Activated naive CD4-positive, alpha-beta T cell treated with anti-CD3 and anti-CD28 coated beads, Interleukin-2, amount 50 U/mL, for 72 hours (primary cell): Measurements from ENCODE around the gene CA7. TPM values are rescaled to one million over a fixed set of nuclear protein-coding genes. Genes with fewer than 3 reads are reported as not detected.
A peak's percentile ranks its signal among the peaks of the same experiment; 100 is the strongest.

Experiments
- ATAC-seq, 2 donors: fragments of 150-1000 bp; cut with Tn5 transposase; 2 replicates each; pipeline ENCODE4 v1.10.0; 2021; ENCODE audit warnings: mild to moderate bottlenecking in 2 of 2, moderate library complexity in 2 of 2
- DNase-seq, 2 donors: peaks; one replicate each; pipeline ENCODE4 v3.0.0; 2021 to 2022; ENCODE audit warnings: low spot score in 2 of 2
- H3K27ac Mint-ChIP-seq, 2 donors: one replicate each; pipeline ENCODE4 v1.8.0; 2022; ENCODE audit warnings: mild to moderate bottlenecking in 2 of 2, mixed read lengths in 2 of 2
- H3K36me3 Mint-ChIP-seq, 2 donors: one replicate each; pipeline ENCODE4 v1.8.0; 2022; ENCODE audit warnings: mixed read lengths in 2 of 2
- H3K9me3 Mint-ChIP-seq, 2 donors: one replicate each; pipeline ENCODE4 v1.8.0; 2022; ENCODE audit warnings: mixed read lengths in 2 of 2
- total RNA-seq, 2 donors: library from RNA; stranded (reverse); gene quantifications; one replicate each; pipeline ENCODE4 v1.2.3, GENCODE V29; 2022

The CA7 gene
- not detected for total RNA-seq

GRCh38 chr16:66844342-66845079 is at the start of gene CA7:
CA7 (plus strand) TSS chr16:66844414; CDS start chr16:66844488, 74 bp downstream.
- Mint-ChIP-seq H3K27ac (peak within 1 kb of the TSS in 1 of 2 donors; percentile 53), H3K9me3 (no peaks in the 10 kb centered on the region), H3K36me3 (peaks cover 0 to 4% of the 10 kb centered on the region in 2 donors)
- DNase-seq, result peak in 1 of 2 donors; percentile 44
- peak in 1 of 2 donors; percentile 44 for ATAC-seq

DNA sequence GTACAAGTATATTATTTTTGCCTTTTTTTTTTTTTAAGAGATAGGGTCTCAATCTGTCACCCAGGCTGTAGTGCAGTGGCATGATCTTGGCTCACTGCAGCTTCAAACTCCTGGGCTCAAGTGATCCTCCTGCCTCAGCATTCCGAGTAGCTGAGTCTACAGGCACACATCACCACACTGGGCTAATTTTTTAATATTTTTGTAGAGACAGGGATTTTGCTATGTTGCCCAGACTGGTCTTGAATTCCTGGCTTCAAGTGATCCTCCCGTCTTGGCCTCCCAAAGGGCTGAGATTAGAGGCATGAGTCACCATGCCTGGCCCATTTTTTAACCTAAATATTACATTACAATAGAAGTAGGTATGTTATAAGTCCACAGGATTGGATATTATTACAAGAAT is 46.1 kb upstream of the CA7 start:
- DNase-seq (no peak), ATAC-seq (no peak)
- Mint-ChIP-seq H3K36me3 (no peaks in the 10 kb centered on the region), H3K9me3 (no peaks in the 10 kb centered on the region), H3K27ac (no peak overlapping the region)

DNA sequence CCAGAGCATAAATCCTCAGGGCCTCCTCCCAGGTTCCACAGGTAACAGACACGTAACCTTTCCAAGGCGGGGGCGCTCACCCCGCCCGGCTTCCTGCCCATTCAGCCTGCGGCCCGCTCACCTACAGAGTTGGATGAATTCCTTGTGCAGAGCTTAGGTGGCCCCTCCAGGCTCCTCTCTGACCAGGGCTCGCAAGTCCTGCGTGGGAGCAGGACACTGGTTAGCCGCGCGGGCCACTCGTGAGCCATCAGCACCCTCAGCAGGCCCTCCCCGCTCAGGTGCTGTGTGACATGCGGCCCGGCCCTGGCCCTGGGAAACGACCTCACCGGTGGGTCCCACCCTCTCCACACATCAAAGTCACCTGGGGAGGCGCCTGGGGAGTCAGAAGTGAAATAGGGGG is 43.4 kb upstream of the CA7 start:
- H3K9me3 Mint-ChIP-seq, result no peaks in the 10 kb centered on the region
- ATAC-seq (no peak), DNase-seq (no peak)
- no peak overlapping the region for H3K27ac Mint-ChIP-seq
- no peaks in the 10 kb centered on the region for H3K36me3 Mint-ChIP-seq

DNA sequence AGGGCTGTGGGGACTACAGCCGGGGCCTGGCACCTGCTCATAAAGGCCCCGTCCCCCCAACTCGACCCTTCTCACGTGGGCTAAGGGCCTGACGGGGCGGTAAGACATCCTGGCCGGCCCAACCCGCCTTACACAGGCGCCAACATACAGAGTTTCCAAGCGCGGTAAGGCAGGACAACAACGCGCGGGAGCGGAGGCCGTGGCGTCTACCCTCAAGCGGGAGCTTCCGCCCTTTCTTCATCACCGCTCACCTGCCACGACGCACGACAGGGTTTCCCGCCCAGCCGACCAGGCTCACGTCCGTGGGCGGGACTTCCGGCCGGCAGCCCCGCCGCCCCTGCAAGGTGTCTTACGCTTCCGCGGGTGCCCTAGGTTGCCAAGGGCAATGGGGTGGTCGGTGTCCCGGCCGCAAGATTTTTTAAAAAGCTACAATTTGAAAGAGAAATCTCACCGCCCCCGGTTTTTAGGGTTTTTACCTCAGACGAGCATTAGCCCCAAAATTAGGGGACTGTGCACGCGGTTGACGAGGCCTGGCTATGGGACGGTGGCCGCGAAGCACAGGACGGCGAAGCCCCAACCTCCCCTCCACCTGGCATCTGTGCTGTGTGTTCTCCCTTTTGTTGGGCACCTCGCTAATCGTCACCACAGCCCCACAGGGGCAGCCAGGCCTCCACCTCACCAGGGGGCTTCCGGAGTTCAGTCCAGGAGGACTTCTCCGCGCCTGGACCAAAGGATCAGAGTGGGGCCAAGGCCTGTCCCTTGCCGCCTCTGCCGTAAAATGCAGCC is 42.7 kb upstream of the CA7 start, which contains the start of gene TERB1:
Gene TERB1 (minus strand): TSS at position 265 of the 786 bp plus-strand sequence. CDS start 4,786 bp downstream, outside the sequence.
- H3K36me3 Mint-ChIP-seq, result no peaks in the 10 kb centered on the region
- H3K9me3 Mint-ChIP-seq, result no peaks in the 10 kb centered on the region
- no peak for DNase-seq

DNA sequence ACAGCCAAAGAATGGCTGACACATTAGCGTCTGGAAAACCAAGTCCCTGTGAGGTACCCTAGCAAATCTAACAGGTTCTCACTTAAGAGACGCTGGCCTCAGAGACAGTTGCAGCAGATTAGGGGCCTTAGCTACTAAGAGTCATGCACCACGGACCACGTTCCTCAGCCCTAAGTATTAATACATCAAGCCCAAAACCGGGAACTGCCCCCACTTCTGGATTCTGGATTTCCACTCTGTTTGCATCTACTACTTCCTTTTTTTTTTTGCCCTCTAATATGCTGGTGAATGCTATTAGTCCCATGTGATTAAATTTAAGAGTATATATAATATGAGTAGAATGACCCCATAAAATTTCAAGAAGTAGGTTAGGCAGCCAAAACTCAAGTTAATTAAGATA is 42.1 kb upstream of the CA7 start:
- no peak overlapping the region for H3K27ac Mint-ChIP-seq
- H3K9me3 Mint-ChIP-seq, result no peaks in the 10 kb centered on the region
- no peaks in the 10 kb centered on the region for H3K36me3 Mint-ChIP-seq
- no peak for ATAC-seq
- DNase-seq, result no peak

More for the DNA sequence above, 42.7 kb upstream of the CA7 start, which contains the start of gene TERB1:
- no peak within 1 kb of the TSS for H3K27ac Mint-ChIP-seq
- no peak for ATAC-seq

- Mint-ChIP-seq H3K27ac (no peak overlapping the region), H3K9me3 (no peaks in the 10 kb centered on the region), H3K36me3 (peaks cover 0 to 3% of the 10 kb centered on the region in 2 donors)
- ATAC-seq, result no peak
- DNase-seq, result no peak
These were observed 34.4 kb upstream of the CA7 start for GRCh38 chr16:66809765-66810164.

DNA sequence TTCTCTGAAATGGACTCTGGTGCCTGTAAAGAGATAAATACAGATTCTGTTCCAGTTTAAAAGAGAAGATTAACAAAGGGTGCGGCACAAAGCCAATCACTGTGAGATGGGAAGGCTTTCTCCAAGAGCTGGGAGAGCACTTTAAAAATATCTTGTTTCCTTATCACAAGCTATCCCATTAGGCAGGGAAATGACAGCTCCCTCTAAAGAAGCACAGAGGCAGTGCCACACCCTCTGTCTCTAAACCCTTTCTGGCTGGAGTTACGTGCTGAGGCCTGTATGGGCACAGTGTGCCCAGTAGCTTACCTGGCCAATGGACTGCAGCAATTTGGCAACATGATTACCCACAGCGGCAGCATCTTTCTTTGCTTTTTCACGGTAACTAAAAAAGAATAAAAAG is 33.8 kb upstream of the CA7 start:
- DNase-seq (no peak), ATAC-seq (no peak)
- Mint-ChIP-seq H3K27ac (no peak overlapping the region), H3K36me3 (peaks cover 0 to 6% of the 10 kb centered on the region in 2 donors), H3K9me3 (no peaks in the 10 kb centered on the region)

- Mint-ChIP-seq H3K36me3 (peaks cover 0 to 6% of the 10 kb centered on the region in 2 donors), H3K27ac (peak overlapping the region in 1 of 2 donors; percentile 47), H3K9me3 (no peaks in the 10 kb centered on the region)
- ATAC-seq, result no peak
- DNase-seq, result no peak
These were observed 33.2 kb upstream of the CA7 start for GRCh38 chr16:66811043-66811442.

- peaks cover 6 to 19% of the 10 kb centered on the region in 2 donors for H3K36me3 Mint-ChIP-seq
These were observed 29.5 kb upstream of the CA7 start for GRCh38 chr16:66814734-66815133.

GRCh38 chr16:66824006-66824405 is 20.2 kb upstream of the CA7 start:
- ATAC-seq, result peak in 1 of 2 donors; percentile 31
- no peak for DNase-seq
- H3K9me3 Mint-ChIP-seq, result no peaks in the 10 kb centered on the region
- H3K36me3 Mint-ChIP-seq, result peaks cover 5 to 13% of the 10 kb centered on the region in 2 donors
- H3K27ac Mint-ChIP-seq, result peak overlapping the region in 1 of 2 donors; percentile 65

More at GRCh38 chr16:66814734-66815133, 29.5 kb upstream of the CA7 start:
- ATAC-seq, result no peak
- Mint-ChIP-seq H3K9me3 (no peaks in the 10 kb centered on the region), H3K27ac (peak overlapping the region in 1 of 2 donors; percentile 34)
- no peak for DNase-seq

GRCh38 chr16:66830422-66831404 is 13.5 kb upstream of the CA7 start, which contains the start of gene NAE1:
NAE1 (minus strand) TSS chr16:66830976; CDS start chr16:66830899, 77 bp downstream.
- peaks cover 5 to 13% of the 10 kb centered on the region in 2 donors for H3K36me3 Mint-ChIP-seq
- H3K27ac Mint-ChIP-seq, result peak within 1 kb of the TSS; percentile 60 to 76
- peak; percentile 95 to 97 for ATAC-seq
- DNase-seq, result peak; percentile 94 to 96
- H3K9me3 Mint-ChIP-seq, result no peaks in the 10 kb centered on the region

DNA sequence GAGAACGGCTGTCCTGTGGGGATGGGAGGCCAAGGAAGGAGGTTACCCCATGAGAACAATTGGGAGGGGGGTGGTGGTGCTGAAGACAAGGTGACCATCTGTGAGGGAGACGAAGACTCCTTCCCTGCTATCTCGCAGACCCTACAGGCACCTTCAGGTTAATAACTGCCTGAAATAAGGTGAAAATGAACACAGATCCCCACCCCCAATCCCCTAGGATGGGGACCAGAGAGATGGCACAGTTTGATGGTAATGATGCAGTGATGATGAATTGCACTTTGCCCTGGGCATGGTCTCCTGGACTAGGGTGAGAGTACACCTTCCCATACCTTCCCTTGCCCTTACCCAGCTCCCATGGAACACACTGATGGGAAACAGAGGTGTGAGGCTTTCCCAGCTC is 12.0 kb upstream of the CA7 start:
- no peak overlapping the region for H3K27ac Mint-ChIP-seq

DNA sequence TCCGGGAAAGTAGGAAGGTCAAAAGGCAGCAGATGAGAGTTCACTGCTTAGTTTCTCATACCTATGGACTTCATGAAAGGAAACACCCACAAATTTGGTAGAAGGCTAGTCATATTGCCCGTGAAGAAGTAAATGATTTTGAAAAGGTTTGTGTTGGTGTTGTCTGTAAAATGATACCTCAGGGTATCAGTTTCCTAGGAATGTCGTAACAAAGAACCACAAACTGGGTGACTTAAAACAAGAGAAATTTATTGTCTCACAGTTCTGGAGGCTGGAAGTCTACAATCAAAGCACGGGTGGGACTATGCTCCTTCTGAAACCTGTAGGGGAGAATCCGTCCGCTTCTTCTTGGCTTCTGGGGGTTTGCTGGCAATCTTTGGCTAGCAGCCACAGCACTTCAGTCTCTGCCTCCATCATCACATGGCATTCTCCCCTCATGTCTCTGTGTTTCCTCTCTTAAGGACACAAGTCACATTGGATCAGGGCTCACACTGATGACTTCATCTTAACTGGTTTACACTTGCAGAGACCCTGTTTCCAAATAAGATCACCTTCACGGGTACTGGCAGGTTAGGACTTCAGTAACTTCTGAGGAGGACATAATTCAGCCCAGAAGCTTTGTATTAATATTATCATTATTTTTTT is 11.4 kb upstream of the CA7 start:
- no peak overlapping the region for H3K27ac Mint-ChIP-seq
- ATAC-seq (no peak), DNase-seq (no peak)
- H3K36me3 Mint-ChIP-seq, result peaks cover 0 to 3% of the 10 kb centered on the region in 2 donors
- no peaks in the 10 kb centered on the region for H3K9me3 Mint-ChIP-seq

More for the DNA sequence above, 12.0 kb upstream of the CA7 start:
- Mint-ChIP-seq H3K9me3 (no peaks in the 10 kb centered on the region), H3K36me3 (peaks cover 0 to 6% of the 10 kb centered on the region in 2 donors)
- no peak for DNase-seq
- no peak for ATAC-seq

DNA sequence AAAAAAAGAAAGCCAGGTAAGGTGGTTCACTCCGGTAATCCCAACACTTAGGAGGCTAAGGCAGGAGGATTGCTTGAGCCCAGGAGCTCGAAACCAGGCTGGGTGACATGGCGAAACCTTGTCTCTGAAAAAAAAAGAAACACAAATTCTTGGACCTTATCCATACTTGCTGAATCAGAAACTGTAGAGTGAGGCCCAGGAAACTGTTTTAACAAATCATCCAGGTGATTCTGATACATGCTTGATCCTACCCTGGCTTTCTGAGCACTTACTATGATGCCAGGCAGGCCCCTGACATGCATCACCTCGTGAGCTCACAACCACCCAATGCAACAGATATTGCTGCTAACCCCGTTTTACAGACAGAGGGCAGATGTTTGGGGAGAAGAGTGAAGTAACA is 9.5 kb upstream of the CA7 start:
- H3K36me3 Mint-ChIP-seq, result no peaks in the 10 kb centered on the region
- H3K9me3 Mint-ChIP-seq, result no peaks in the 10 kb centered on the region
- ATAC-seq (no peak), DNase-seq (no peak)
- no peak overlapping the region for H3K27ac Mint-ChIP-seq

GRCh38 chr16:66840883-66841282 is 3.3 kb upstream of the CA7 start:
- H3K9me3 Mint-ChIP-seq, result no peaks in the 10 kb centered on the region
- no peak overlapping the region for H3K27ac Mint-ChIP-seq
- DNase-seq, result no peak
- H3K36me3 Mint-ChIP-seq, result peaks cover 0 to 4% of the 10 kb centered on the region in 2 donors
- no peak for ATAC-seq

DNA sequence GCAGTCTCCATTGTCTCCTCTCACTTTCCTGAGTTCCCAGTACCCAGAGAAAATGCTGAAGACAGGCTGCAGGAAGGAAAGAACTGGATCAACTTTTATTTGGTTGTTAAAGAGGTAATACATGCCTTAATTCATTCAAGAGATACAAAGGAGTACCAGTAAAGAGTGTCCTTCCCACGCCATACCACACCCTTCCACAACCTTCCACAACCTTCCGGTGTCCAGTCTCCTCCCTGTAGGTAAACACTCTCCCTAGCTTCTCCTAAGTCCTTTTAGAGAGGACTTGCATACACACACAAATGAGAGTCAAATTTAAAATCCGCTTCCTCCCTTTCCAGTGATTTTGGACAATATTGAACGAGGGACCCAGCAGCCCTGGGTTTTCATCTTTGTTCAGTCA is 2.8 kb upstream of the CA7 start:
- no peaks in the 10 kb centered on the region for H3K9me3 Mint-ChIP-seq
- DNase-seq (no peak), ATAC-seq (no peak)
- peaks cover 0 to 4% of the 10 kb centered on the region in 2 donors for H3K36me3 Mint-ChIP-seq
- H3K27ac Mint-ChIP-seq, result no peak overlapping the region
